K562 (cell line): ENCODE results near the gene GIGYF2. TPM values are rescaled to one million over a fixed set of nuclear protein-coding genes. Genes with fewer than 3 reads are reported as not detected.

Source experiments
- ATAC-seq: fragments of 200-7000 bp; cut with Tn5 transposase; 3 replicates; pipeline ENCODE4 v1.9.1; 2020; ENCODE audit warnings: moderate library complexity
- BruUV-seq: library from RNA; stranded (reverse); fragments of 400-500 nt; replicated peaks from 2 replicates; lab custom pipeline; 2021; lab: Mats Ljungman, UMichigan
- CTCF ChIA-PET: fragments of 300-600 bp; formaldehyde crosslinking; extraction: SDS; loops from one replicate; lab custom pipeline; 2021; ENCODE audit warnings: low intra/inter-chr PET ratio; lab: Yijun Ruan, JAX
- POLR2A ChIA-PET: fragments of 300-600, 350-650 bp; sonication (Branson Sonifier 250); formaldehyde crosslinking; extraction: SDS; loops from one replicate; lab custom pipeline; 2021; ENCODE audit warnings: antibody characterized with exemption, inconsistent platforms; lab: Yijun Ruan, JAX
- DNase-seq, 4 experiments: peaks; one replicate each; pipeline versions ENCODE4 v3.0.0 to v3.0.0-alpha.2; 2011 to 2018; ENCODE audit warnings: low spot score in 3 of 4, mixed read lengths in 3 of 4; ENCODE audit errors: extremely low read depth in 1 of 4
- FAIRE-seq: peaks from 2 replicates; lab custom pipeline; 2011; peaks lifted over from hg19 to GRCh38; lab: Jason Lieb, UNC
- H2AFZ ChIP-seq: 2 replicates; pipeline ENCODE4 v1.6.0; 2011; ENCODE audit warnings: low read depth, low read length, control low read depth, inconsistent platforms
- H3K27ac ChIP-seq: fragments of 200-600 bp; 3 replicates; pipeline ENCODE4 v1.8.0; 2011; ENCODE audit warnings: low read depth, mild to moderate bottlenecking, control low read depth, inconsistent platforms, low read length, moderate library complexity, mixed read lengths; ENCODE audit errors: extremely low read depth
- H3K27me3 ChIP-seq, 2 experiments: fragments of 300-600 bp in 1 of 2; 2 replicates in 1 of 2; 3 replicates in 1 of 2; pipeline versions ENCODE4 v1.6.0 to v1.8.0; 2011; ENCODE audit warnings: inconsistent platforms in 2 of 2, low read length in 2 of 2, mild to moderate bottlenecking in 1 of 2, mixed read lengths in 1 of 2, moderate library complexity in 1 of 2; ENCODE audit not compliant: control insufficient read depth in 2 of 2, insufficient read depth in 2 of 2
- H3K36me3 ChIP-seq: fragments of 300-600 bp; 3 replicates; pipeline ENCODE4 v1.8.0; 2011; ENCODE audit warnings: mild to moderate bottlenecking, low read length, inconsistent platforms; ENCODE audit not compliant: control insufficient read depth, insufficient read depth
- H3K4me1 ChIP-seq, 2 experiments: fragments of 200-600 bp in 1 of 2; replicated peaks in 1 of 2; 2 replicates in 1 of 2; 3 replicates in 1 of 2; pipeline versions ENCODE4 v1.5.1 to v1.8.0; 2011; ENCODE audit warnings: inconsistent platforms in 2 of 2, low read length in 2 of 2, mild to moderate bottlenecking in 1 of 2, mixed read lengths in 1 of 2, moderate library complexity in 1 of 2; ENCODE audit not compliant: control insufficient read depth in 2 of 2, insufficient read depth in 2 of 2
- H3K4me2 ChIP-seq: 2 replicates; pipeline ENCODE4 v1.6.1; 2011; ENCODE audit warnings: low read length, control low read depth, inconsistent platforms, mixed read lengths; ENCODE audit not compliant: insufficient read depth
- H3K4me3 ChIP-seq: fragments of 200-600 bp; sonication (generic), shearing (Covaris generic); 2 replicates; pipeline ENCODE4 v1.5.1; 2016; ENCODE audit warnings: control low read depth, inconsistent platforms
- H3K79me2 ChIP-seq: fragments of 200-600 bp; 3 replicates; pipeline ENCODE4 v1.8.0; 2011; ENCODE audit warnings: low read length, inconsistent platforms; ENCODE audit not compliant: control insufficient read depth, insufficient read depth
- H3K9ac ChIP-seq, 2 experiments: 2 replicates each; pipeline versions ENCODE4 v1.6.0 to v1.6.1; 2011; ENCODE audit warnings: low read depth in 2 of 2, low read length in 2 of 2, control low read depth in 1 of 2, inconsistent platforms in 1 of 2, mild to moderate bottlenecking in 1 of 2, mixed read lengths in 1 of 2; ENCODE audit not compliant: insufficient read depth in 1 of 2
- H3K9me1 ChIP-seq: one replicate; pipeline ENCODE4 v1.6.0; 2011; ENCODE audit warnings: inconsistent platforms, mild to moderate bottlenecking, low read length, moderate library complexity; ENCODE audit not compliant: control insufficient read depth, insufficient read depth
- H3K9me3 ChIP-seq: replicated peaks from 2 replicates; pipeline ENCODE4 v1.5.1; 2011; ENCODE audit warnings: low read depth, low read length, inconsistent platforms; ENCODE audit not compliant: control insufficient read depth, insufficient read depth
- H4K20me1 ChIP-seq: replicated peaks from 2 replicates; pipeline ENCODE4 v1.6.1; 2011; ENCODE audit warnings: low read length, inconsistent platforms, mixed read lengths; ENCODE audit not compliant: control insufficient read depth, insufficient read depth
- KDM1A ChIP-seq, 2 experiments: fragments of 450-650 bp; IDR thresholded peaks; 2 replicates each; pipeline ENCODE4 v1.6.1; 2016; ENCODE audit warnings: mild to moderate bottlenecking in 2 of 2
- SAFB2 ChIP-seq: fragments of 200-400 bp; formaldehyde crosslinking; IDR thresholded peaks from 2 replicates; pipeline ENCODE4 v1.6.1; 2018; ENCODE audit warnings: borderline replicate concordance, low read length, low read depth, moderate library complexity; ENCODE audit not compliant: severe bottlenecking
- U2AF1 ChIP-seq: fragments of 200-400 bp; formaldehyde crosslinking; optimal IDR thresholded peaks from 2 replicates; pipeline ENCODE3; 2017; ENCODE audit warnings: mild to moderate bottlenecking, low read depth, low read length, moderate library complexity
- WHSC1 ChIP-seq: IDR thresholded peaks from one replicate; pipeline ENCODE4 v1.6.1; 2012; ENCODE audit warnings: low read length, control low read depth, inconsistent platforms
- ZKSCAN8 ChIP-seq: fragments of 200-800 bp; sonication (Bioruptor generic); IDR thresholded peaks from 2 replicates; pipeline ENCODE4 v1.6.1; 2016; ENCODE audit warnings: missing genetic modification characterization, missing compliant biosample characterization
- ZNF212 ChIP-seq: fragments of 450-650 bp; formaldehyde crosslinking; IDR thresholded peaks from 2 replicates; pipeline ENCODE4 v1.4.0; 2020; ENCODE audit warnings: mild to moderate bottlenecking
- ZNF224 ChIP-seq: sonication (generic); formaldehyde crosslinking; IDR thresholded peaks from 2 replicates; pipeline ENCODE4 v1.8.0; 2022; ENCODE audit warnings: mild to moderate bottlenecking, missing genetic modification reagents
- ZNF778 ChIP-seq: fragments of 450-650 bp; formaldehyde crosslinking; IDR thresholded peaks from 2 replicates; pipeline ENCODE4 v1.4.0; 2020; ENCODE audit warnings: mild to moderate bottlenecking, moderate library complexity
- WGBS: fragments of 100-300 bp; shearing (Covaris generic); methylation state at CpG from one replicate; pipeline ENCODE4 v1.1.6; 2016; ENCODE audit warnings: low coverage, mixed read lengths; ENCODE audit not compliant: insufficient coverage; ENCODE audit errors: missing lambda C conversion rate; 5-methylcytosine and 5-hydroxymethylcytosine counted together
- in situ Hi-C: fragments of 300-500 bp; cut with MboI; formaldehyde crosslinking; loops from 4 replicates; pipeline ENCODE4 v1.15.0; 2018; ENCODE audit warnings: inconsistent platforms, mixed read lengths
- intact Hi-C: fragments of 100-400 bp; cut with micrococcal nuclease; formaldehyde crosslinking; loops from 2 replicates; pipeline ENCODE4 v1.14.2; 2022
- polyA plus RNA-seq, 8 experiments: library from polyadenylated mRNA; depleted of rRNA in 4 of 8; stranded (reverse) in 5 of 8; unstranded in 3 of 8; fragments of >200 nt; fragmentation: Nextera tagmentation in 2 of 8; fragmentation: Illumina TruSeq in 1 of 8; extraction: Ambion mirVana in 2 of 8; extraction: Trizol in 1 of 8; gene quantifications; 2 replicates each; pipeline versions ENCODE4 v1.2.1 to v1.2.3, GENCODE V29; 2011 to 2014; ENCODE audit warnings: inconsistent platforms in 1 of 8, missing spikeins in 1 of 8
- total RNA-seq, 7 experiments: library from RNA; depleted of rRNA in 6 of 7; stranded (reverse); fragments of >200 nt in 6 of 7; fragmentation: Illumina TruSeq in 2 of 7; extraction: Trizol in 2 of 7; gene quantifications; 2 replicates each; pipeline versions ENCODE4 v1.2.1 to v1.2.3, GENCODE V29; 2011 to 2021; ENCODE audit warnings: low replicate concordance in 1 of 7
- TF ChIP-seq, protein P1 (sequence below): fragments of 450-650 bp; IDR thresholded peaks from 2 replicates; pipeline ENCODE4 v1.6.1; 2016; ENCODE audit warnings: missing biosample characterization, missing genetic modification characterization
- TF ChIP-seq, protein P2 (sequence below), 2 experiments: fragments of 450-650 bp; IDR thresholded peaks; 2 replicates each; pipeline ENCODE4 v1.6.1; 2016; ENCODE audit warnings: mild to moderate bottlenecking in 2 of 2, borderline replicate concordance in 1 of 2, low read depth in 1 of 2, moderate library complexity in 1 of 2

GIGYF2 gene
- total and polyA plus RNA-seq, 9 of the 15 experiments (the other 6 are each of a cell fraction or from before 2014, with no cell fraction given) = 12.7 to 52.7 (median 34.9) TPM

GRCh38 chr2:232674491-232674890 lies 22.6 kb upstream of the GIGYF2 start:
- WGBS = 18% methylated on average over 4 of the region's 6 CpGs
- FAIRE-seq (no peak), ATAC-seq (no peak), DNase-seq (no peak)
- H3K79me2 ChIP-seq = no peaks in the 10 kb centered on the region
- no peaks in the 10 kb centered on the region for H4K20me1 ChIP-seq
- H3K9me3 ChIP-seq = no peaks in the 10 kb centered on the region
- no peaks in the 10 kb centered on the region for H3K36me3 ChIP-seq
- H3K4me2 ChIP-seq = no peak overlapping the region
- no peaks in the 10 kb centered on the region; a peak in 2 of 5 replicates for H3K4me1 ChIP-seq
- intact Hi-C loops (no loop called here), in situ Hi-C loops (no loop called here)
- POLR2A ChIA-PET = no interaction called here
- no peak overlapping the region for H2AFZ ChIP-seq
- H3K4me3 ChIP-seq = no peak overlapping the region
- H3K27me3 ChIP-seq = peaks cover 0 to 4% of the 10 kb centered on the region in 2 experiments; a peak in 3 of 5 replicates
- CTCF ChIA-PET = no interaction called here
- BruUV-seq = no TSS peak
- no peak overlapping the region for H3K9ac ChIP-seq
- H3K27ac ChIP-seq = no peak overlapping the region
- TF ChIP-seq ZNF212 (CRISPR knock-in tag) = no peak
- TF ChIP-seq, protein P1, sequence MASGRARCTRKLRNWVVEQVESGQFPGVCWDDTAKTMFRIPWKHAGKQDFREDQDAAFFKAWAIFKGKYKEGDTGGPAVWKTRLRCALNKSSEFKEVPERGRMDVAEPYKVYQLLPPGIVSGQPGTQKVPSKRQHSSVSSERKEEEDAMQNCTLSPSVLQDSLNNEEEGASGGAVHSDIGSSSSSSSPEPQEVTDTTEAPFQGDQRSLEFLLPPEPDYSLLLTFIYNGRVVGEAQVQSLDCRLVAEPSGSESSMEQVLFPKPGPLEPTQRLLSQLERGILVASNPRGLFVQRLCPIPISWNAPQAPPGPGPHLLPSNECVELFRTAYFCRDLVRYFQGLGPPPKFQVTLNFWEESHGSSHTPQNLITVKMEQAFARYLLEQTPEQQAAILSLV (tag) = no peak
- no peak for TF ChIP-seq U2AF1
- no peak for TF ChIP-seq KDM1A (IDR thresholded peaks at IDR 0.05)
- no peak for TF ChIP-seq ZNF224 (CRISPR knock-in tag)
- TF ChIP-seq ZKSCAN8 = no peak
- TF ChIP-seq ZNF778 = no peak
- TF ChIP-seq, protein P2, sequence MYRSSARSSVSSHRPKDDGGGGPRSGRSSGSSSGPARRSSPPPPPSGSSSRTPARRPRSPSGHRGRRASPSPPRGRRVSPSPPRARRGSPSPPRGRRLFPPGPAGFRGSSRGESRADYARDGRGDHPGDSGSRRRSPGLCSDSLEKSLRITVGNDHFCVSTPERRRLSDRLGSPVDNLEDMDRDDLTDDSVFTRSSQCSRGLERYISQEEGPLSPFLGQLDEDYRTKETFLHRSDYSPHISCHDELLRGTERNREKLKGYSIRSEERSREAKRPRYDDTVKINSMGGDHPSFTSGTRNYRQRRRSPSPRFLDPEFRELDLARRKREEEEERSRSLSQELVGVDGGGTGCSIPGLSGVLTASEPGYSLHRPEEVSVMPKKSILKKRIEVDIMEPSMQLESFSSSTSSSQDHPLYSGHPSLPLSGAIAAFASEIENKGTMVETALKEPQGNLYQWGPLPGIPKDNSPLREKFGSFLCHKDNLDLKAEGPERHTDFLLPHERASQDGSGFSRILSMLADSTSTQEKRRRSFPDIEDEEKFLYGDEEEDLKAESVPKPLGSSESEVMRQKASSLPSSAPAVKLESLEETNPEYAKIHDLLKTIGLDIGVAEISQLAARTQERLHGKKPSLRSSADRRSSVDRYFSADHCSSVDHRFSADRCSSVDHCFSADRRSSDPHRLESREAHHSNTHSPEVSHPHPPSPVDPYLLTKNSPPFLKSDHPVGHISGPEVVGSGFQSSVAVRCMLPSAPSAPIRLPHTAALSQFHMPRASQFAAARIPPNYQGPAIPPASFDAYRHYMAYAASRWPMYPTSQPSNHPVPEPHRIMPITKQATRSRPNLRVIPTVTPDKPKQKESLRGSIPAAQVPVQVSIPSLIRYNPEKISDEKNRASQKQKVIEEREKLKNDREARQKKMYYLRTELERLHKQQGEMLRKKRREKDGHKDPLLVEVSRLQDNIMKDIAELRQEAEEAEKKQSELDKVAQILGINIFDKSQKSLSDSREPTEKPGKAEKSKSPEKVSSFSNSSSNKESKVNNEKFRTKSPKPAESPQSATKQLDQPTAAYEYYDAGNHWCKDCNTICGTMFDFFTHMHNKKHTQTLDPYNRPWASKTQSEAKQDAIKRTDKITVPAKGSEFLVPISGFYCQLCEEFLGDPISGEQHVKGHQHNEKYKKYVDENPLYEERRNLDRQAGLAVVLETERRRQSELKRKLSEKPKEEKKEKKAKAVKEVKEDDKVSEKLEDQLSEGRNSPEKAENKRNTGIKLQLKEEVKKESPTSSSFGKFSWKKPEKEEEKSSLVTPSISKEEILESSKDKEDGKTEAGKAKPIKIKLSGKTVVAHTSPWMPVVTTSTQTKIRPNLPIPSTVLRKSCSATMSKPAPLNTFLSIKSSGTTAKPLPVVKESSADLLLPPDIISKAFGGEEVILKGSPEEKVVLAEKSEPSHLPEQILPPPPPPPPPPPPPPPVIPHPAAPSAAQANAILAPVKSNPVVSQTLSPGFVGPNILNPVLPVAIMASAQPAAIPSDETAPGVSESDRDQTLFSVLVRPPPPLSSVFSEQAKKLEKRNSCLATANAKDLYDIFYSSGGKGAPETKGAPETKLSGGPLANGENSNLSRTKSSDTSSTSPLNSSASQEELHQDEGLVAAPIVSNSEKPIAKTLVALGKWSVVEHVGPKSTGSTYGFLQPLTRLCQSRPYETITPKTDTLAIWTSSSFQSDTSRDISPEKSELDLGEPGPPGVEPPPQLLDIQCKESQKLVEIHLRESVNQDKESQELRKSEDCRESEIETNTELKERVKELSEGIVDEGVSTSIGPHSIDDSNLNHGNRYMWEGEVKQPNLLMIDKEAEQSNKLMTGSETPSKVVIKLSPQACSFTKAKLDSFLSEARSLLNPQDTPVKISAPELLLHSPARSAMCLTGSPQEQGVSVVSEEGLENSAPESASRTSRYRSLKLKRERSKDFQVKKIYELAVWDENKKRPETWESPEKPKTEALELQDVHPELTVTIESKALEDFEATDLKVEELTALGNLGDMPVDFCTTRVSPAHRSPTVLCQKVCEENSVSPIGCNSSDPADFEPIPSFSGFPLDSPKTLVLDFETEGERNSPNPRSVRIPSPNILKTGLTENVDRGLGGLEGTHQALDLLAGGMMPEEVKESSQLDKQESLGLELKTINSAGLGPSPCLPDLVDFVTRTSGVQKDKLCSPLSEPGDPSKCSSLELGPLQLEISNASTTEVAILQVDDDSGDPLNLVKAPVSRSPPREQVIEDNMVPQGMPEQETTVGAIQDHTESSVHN (IDR thresholded peaks at IDR 0.05; ENCODE audit: borderline replicate concordance in 1 of 2, low read depth in 1 of 2) = no peak
- TF ChIP-seq SAFB2 = no peak
- no peak for TF ChIP-seq WHSC1
- no peaks in the 10 kb centered on the region for H3K9me1 ChIP-seq
